WTC11 (cell line): ENCODE data around the gene DLG5.

Experiments used
- ATF1 ChIP-seq: sonication (generic); formaldehyde crosslinking; IDR thresholded peaks from 2 replicates; pipeline ENCODE4 v1.8.1; 2023; ENCODE audit warnings: mild to moderate bottlenecking, moderate library complexity, missing genetic modification reagents
- ATF2 ChIP-seq: sonication (generic); formaldehyde crosslinking; IDR thresholded peaks from 2 replicates; pipeline ENCODE4 v1.8.1; 2022; ENCODE audit warnings: low read depth, missing genetic modification reagents, borderline replicate concordance
- CBFB ChIP-seq: sonication (generic); formaldehyde crosslinking; IDR thresholded peaks from 2 replicates; pipeline ENCODE4 v1.8.1; 2022; ENCODE audit warnings: mild to moderate bottlenecking, low read depth, missing genetic modification reagents
- CTCF ChIP-seq: fragments of 200-600 bp; IDR thresholded peaks from 2 replicates; pipeline ENCODE4 v1.8.0; 2022; ENCODE audit warnings: antibody characterized with exemption
- FOXJ3 ChIP-seq: sonication (generic); formaldehyde crosslinking; IDR thresholded peaks from 2 replicates; pipeline ENCODE4 v1.9.0; 2021; ENCODE audit warnings: missing genetic modification reagents, mild to moderate bottlenecking, borderline replicate concordance
- MAX ChIP-seq: sonication (generic); formaldehyde crosslinking; IDR thresholded peaks from 2 replicates; pipeline ENCODE4 v1.8.0; 2022; ENCODE audit warnings: mild to moderate bottlenecking, missing genetic modification reagents
- SMAD4 ChIP-seq: sonication (generic); formaldehyde crosslinking; IDR thresholded peaks from 2 replicates; pipeline ENCODE4 v1.8.0; 2022; ENCODE audit warnings: mild to moderate bottlenecking, missing genetic modification reagents
- SP1 ChIP-seq: sonication (generic); formaldehyde crosslinking; conservative IDR thresholded peaks from 2 replicates; pipeline ENCODE4 v1.8.1; 2022; ENCODE audit warnings: missing genetic modification reagents
- USF2 ChIP-seq: sonication (generic); formaldehyde crosslinking; IDR thresholded peaks from 2 replicates; pipeline ENCODE4 v1.8.1; 2023; ENCODE audit warnings: mild to moderate bottlenecking, missing genetic modification reagents, moderate library complexity
- ZNF317 ChIP-seq: sonication (generic); formaldehyde crosslinking; IDR thresholded peaks from 2 replicates; pipeline ENCODE4 v1.8.1; 2023; ENCODE audit warnings: low read depth, mild to moderate bottlenecking, moderate library complexity, missing genetic modification reagents, borderline replicate concordance

- TF ChIP-seq CBFB (CRISPR knock-in tag) (no peak), FOXJ3 (CRISPR knock-in tag) (no peak), SMAD4 (CRISPR knock-in tag) (no peak), CTCF (no peak), MAX (CRISPR knock-in tag) (no peak), SP1 (CRISPR knock-in tag) (no peak), USF2 (CRISPR knock-in tag) (no peak), ZNF317 (no peak), ATF2 (CRISPR knock-in tag) (no peak), ATF1 (no peak)
These were observed 70.0 kb downstream of the DLG5 start for GRCh38 chr10:77856566-77856965.
